IMR-90 (cell line): ENCODE data around the gene SSU72. TPM values are rescaled to one million over a fixed set of nuclear protein-coding genes. Genes with fewer than 3 reads are reported as not detected.

Experiments used
- ATAC-seq: fragments of 200-7000 bp; cut with Tn5 transposase; 2 replicates; pipeline ENCODE4 v1.9.1; 2020; ENCODE audit warnings: low read depth, mild to moderate bottlenecking, moderate library complexity
- BruUV-seq: library from RNA; stranded (reverse); fragments of 400-500 nt; replicated peaks from 2 replicates; lab custom pipeline; 2021; lab: Mats Ljungman, UMichigan
- CTCF ChIA-PET: fragments of 300-600 bp; formaldehyde crosslinking; extraction: SDS; loops from one replicate; lab custom pipeline; 2021; ENCODE audit warnings: antibody characterized with exemption; lab: Yijun Ruan, JAX
- POLR2A ChIA-PET: fragments of 300-600 bp; sonication (Branson Sonifier 250); formaldehyde crosslinking; loops from one replicate; lab custom pipeline; 2022; ENCODE audit warnings: antibody characterized with exemption; ENCODE audit not compliant: unreplicated experiment; lab: Charles Lee
- DNase-seq: peaks from one replicate; pipeline ENCODE4 v3.0.0; 2013
- H2AFZ ChIP-seq: replicated peaks from 2 replicates; pipeline ENCODE3; 2013; ENCODE audit warnings: low read length, mild to moderate bottlenecking; ENCODE audit not compliant: poor library complexity
- H2AK5ac ChIP-seq: 2 replicates; pipeline ENCODE4 v1.6.1; 2013; ENCODE audit warnings: low read depth, low read length, inconsistent platforms
- H2AK9ac ChIP-seq: replicated peaks from 2 replicates; pipeline ENCODE3; 2013; ENCODE audit warnings: mild to moderate bottlenecking, low read depth, low read length, moderate library complexity; ENCODE audit not compliant: poor library complexity
- H2BK120ac ChIP-seq: 2 replicates; pipeline ENCODE4 v1.6.1; 2013; ENCODE audit warnings: low read depth, low read length, inconsistent platforms
- H2BK15ac ChIP-seq: 3 replicates; pipeline ENCODE4 v1.6.1; 2013; ENCODE audit warnings: low read depth, low read length, inconsistent platforms
- H2BK20ac ChIP-seq: 2 replicates; pipeline ENCODE4 v1.6.1; 2013; ENCODE audit warnings: low read depth, mild to moderate bottlenecking, inconsistent platforms, low read length, moderate library complexity
- H2BK5ac ChIP-seq: 2 replicates; pipeline ENCODE4 v1.6.1; 2013; ENCODE audit warnings: mild to moderate bottlenecking, low read depth, low read length, inconsistent platforms; ENCODE audit not compliant: poor library complexity, severe bottlenecking
- H3K14ac ChIP-seq: replicated peaks from 2 replicates; pipeline ENCODE4 v1.6.1; 2013; ENCODE audit warnings: low read depth, low read length, inconsistent platforms
- H3K18ac ChIP-seq: 2 replicates; pipeline ENCODE4 v1.6.1; 2013; ENCODE audit warnings: low read depth, low read length, control low read depth
- H3K23ac ChIP-seq: 2 replicates; pipeline ENCODE4 v1.6.1; 2013; ENCODE audit warnings: low read depth, low read length, inconsistent platforms
- H3K27ac ChIP-seq: 2 replicates; pipeline ENCODE4 v1.5.1; 2013; ENCODE audit warnings: mild to moderate bottlenecking, control low read depth, low read length; ENCODE audit not compliant: insufficient read depth
- H3K27me3 ChIP-seq: 2 replicates; pipeline ENCODE4 v1.6.1; 2013; ENCODE audit warnings: low read length; ENCODE audit not compliant: control insufficient read depth, insufficient read depth
- H3K36me3 ChIP-seq: 2 replicates; pipeline ENCODE4 v1.6.1; 2013; ENCODE audit warnings: low read length, mixed read lengths; ENCODE audit not compliant: control insufficient read depth, insufficient read depth
- H3K4ac ChIP-seq: 2 replicates; pipeline ENCODE4 v1.6.1; 2013; ENCODE audit warnings: low read depth, low read length, inconsistent platforms
- H3K4me1 ChIP-seq: 2 replicates; pipeline ENCODE4 v1.6.1; 2013; ENCODE audit warnings: low read length, mixed read lengths; ENCODE audit not compliant: control insufficient read depth, insufficient read depth
- H3K4me2 ChIP-seq: 2 replicates; pipeline ENCODE4 v1.6.1; 2013; ENCODE audit warnings: low read depth, mild to moderate bottlenecking, control low read depth, low read length, moderate library complexity
- H3K4me3 ChIP-seq: 2 replicates; pipeline ENCODE4 v1.5.1; 2013; ENCODE audit warnings: low read depth, mild to moderate bottlenecking, control low read depth, low read length, moderate library complexity; ENCODE audit not compliant: insufficient read depth
- H3K56ac ChIP-seq: 2 replicates; pipeline ENCODE4 v1.6.1; 2013; ENCODE audit warnings: low read length, inconsistent platforms; ENCODE audit not compliant: insufficient read depth; ENCODE audit errors: extremely low read depth
- H3K79me1 ChIP-seq, 2 experiments: 2 replicates each; pipeline ENCODE4 v1.6.1; 2013; ENCODE audit warnings: low read length in 2 of 2, inconsistent platforms in 1 of 2, low read depth in 1 of 2
- H3K9ac ChIP-seq: 2 replicates; pipeline ENCODE4 v1.6.1; 2013; ENCODE audit warnings: low read depth, low read length, control low read depth
- H3K9me1 ChIP-seq: 2 replicates; pipeline ENCODE4 v1.6.1; 2013; ENCODE audit warnings: low read length, inconsistent platforms; ENCODE audit not compliant: insufficient read depth
- H3K9me3 ChIP-seq: 2 replicates; pipeline ENCODE4 v1.6.1; 2013; ENCODE audit warnings: low read length; ENCODE audit not compliant: control insufficient read depth, insufficient read depth
- H4K20me1 ChIP-seq: 2 replicates; pipeline ENCODE4 v1.6.1; 2013; ENCODE audit warnings: low read length, inconsistent platforms; ENCODE audit not compliant: insufficient read depth
- H4K5ac ChIP-seq: 2 replicates; pipeline ENCODE4 v1.6.1; 2013; ENCODE audit warnings: mild to moderate bottlenecking, low read depth, low read length, control low read depth
- H4K8ac ChIP-seq, 2 experiments: 2 replicates each; pipeline ENCODE4 v1.6.1; 2013; ENCODE audit warnings: low read depth in 2 of 2, low read length in 2 of 2, control low read depth in 1 of 2, inconsistent platforms in 1 of 2
- H4K91ac ChIP-seq: 2 replicates; pipeline ENCODE4 v1.6.1; 2013; ENCODE audit warnings: low read depth, low read length, inconsistent platforms; ENCODE audit not compliant: insufficient read depth
- BHLHE40 ChIP-seq: fragments of 150-350 bp; IDR thresholded peaks from 2 replicates; pipeline ENCODE4 v1.6.1; 2016; ENCODE audit warnings: mild to moderate bottlenecking, low read depth, low read length
- CEBPB ChIP-seq: IDR thresholded peaks from 2 replicates; pipeline ENCODE4 v1.6.1; 2012; ENCODE audit warnings: low read depth, low read length, improper control_type of control experiment
- CHD1 ChIP-seq: IDR thresholded peaks from 2 replicates; pipeline ENCODE4 v1.6.1; 2012; ENCODE audit warnings: low read depth, low read length, improper control_type of control experiment
- FOS ChIP-seq: fragments of 150-350 bp; IDR thresholded peaks from 2 replicates; pipeline ENCODE4 v1.6.1; 2016; ENCODE audit warnings: low read depth, low read length
- MAFK ChIP-seq: IDR thresholded peaks from 2 replicates; pipeline ENCODE4 v1.6.1; 2012; ENCODE audit warnings: low read depth, low read length, improper control_type of control experiment
- MAZ ChIP-seq: IDR thresholded peaks from 2 replicates; pipeline ENCODE4 v1.6.1; 2012; ENCODE audit warnings: low read depth, mild to moderate bottlenecking, low read length, improper control_type of control experiment, moderate library complexity, borderline replicate concordance
- MXI1 ChIP-seq: IDR thresholded peaks from 2 replicates; pipeline ENCODE4 v1.6.1; 2012; ENCODE audit warnings: low read depth, mild to moderate bottlenecking, low read length, moderate library complexity, borderline replicate concordance
- NFE2L2 ChIP-seq: fragments of 150-350 bp; IDR thresholded peaks from 2 replicates; pipeline ENCODE4 v1.6.1; 2016; ENCODE audit warnings: low read depth, mild to moderate bottlenecking, low read length
- POLR2A ChIP-seq: IDR thresholded peaks from 2 replicates; pipeline ENCODE4 v1.6.1; 2012; ENCODE audit warnings: mild to moderate bottlenecking, low read depth, low read length
- RAD21 ChIP-seq: IDR thresholded peaks from 2 replicates; pipeline ENCODE4 v1.6.1; 2012; ENCODE audit warnings: low read length, improper control_type of control experiment
- RCOR1 ChIP-seq: IDR thresholded peaks from 2 replicates; pipeline ENCODE4 v1.6.1; 2012; ENCODE audit warnings: mild to moderate bottlenecking, low read length, improper control_type of control experiment; ENCODE audit not compliant: insufficient replicate concordance
- RFX5 ChIP-seq: IDR thresholded peaks from 2 replicates; pipeline ENCODE4 v1.8.0; 2012; ENCODE audit warnings: low read depth, mild to moderate bottlenecking, low read length, moderate library complexity
- SMC3 ChIP-seq: fragments of 150-350 bp; IDR thresholded peaks from 2 replicates; pipeline ENCODE4 v1.6.1; 2016; ENCODE audit warnings: low read depth, mild to moderate bottlenecking, antibody characterized with exemption, low read length, moderate library complexity
- WGBS, 2 experiments: methylation state at CpG; one replicate each; pipeline versions ENCODE4 v1.1.5 to v1.1.7; 2013; ENCODE audit warnings: missing lambda C conversion rate in 2 of 2; ENCODE audit not compliant: insufficient read length in 1 of 2; ENCODE audit errors: extremely low coverage in 2 of 2; 5-methylcytosine and 5-hydroxymethylcytosine counted together
- dilution Hi-C: fragments of 300-500 bp; cut with HindIII; formaldehyde crosslinking; loops from one replicate; pipeline ENCODE4 v1.14.3; 2018; ENCODE audit warnings: low sequenced_read_pairs; ENCODE audit not compliant: unreplicated experiment
- in situ Hi-C: fragments of 300-500 bp; cut with MboI; formaldehyde crosslinking; loops from 3 replicates; pipeline ENCODE4 v1.14.3; 2019; ENCODE audit warnings: low sequenced_read_pairs, inconsistent platforms, mixed read lengths
- intact Hi-C: fragments of 100-400 bp; cut with micrococcal nuclease; formaldehyde crosslinking; loops from 2 replicates; pipeline ENCODE4 v1.10.0; 2022
- polyA plus RNA-seq, 3 experiments: library from polyadenylated mRNA; depleted of rRNA; stranded (reverse); fragments of >200 nt; gene quantifications; 2 replicates each; pipeline ENCODE4 v1.2.3, GENCODE V29; 2012; ENCODE audit warnings: low replicate concordance in 1 of 3
- total RNA-seq: library from RNA; depleted of rRNA; stranded (reverse); fragments of >200 nt; gene quantifications from 2 replicates; pipeline ENCODE4 v1.2.3, GENCODE V29; 2012
- TF ChIP-seq, protein P1 (sequence below): fragments of 150-350 bp; IDR thresholded peaks from 2 replicates; pipeline ENCODE4 v1.6.1; 2017; ENCODE audit warnings: mild to moderate bottlenecking, antibody characterized with exemption, low read length, low read depth
- TF ChIP-seq, protein P2 (sequence below): conservative IDR thresholded peaks from 2 replicates; pipeline ENCODE4 v1.5.1; 2012; ENCODE audit warnings: mild to moderate bottlenecking, low read depth, low read length, improper control_type of control experiment
- TF ChIP-seq, protein P3 (sequence below): fragments of 150-350 bp; IDR thresholded peaks from 2 replicates; pipeline ENCODE4 v1.6.1; 2016; ENCODE audit warnings: low read depth, mild to moderate bottlenecking, low read length, moderate library complexity, borderline replicate concordance

Gene SSU72
- total and polyA plus RNA-seq, 2 of the 4 experiments (the other 2 are of a cell fraction) = 33.7 to 88.4 TPM

DNA sequence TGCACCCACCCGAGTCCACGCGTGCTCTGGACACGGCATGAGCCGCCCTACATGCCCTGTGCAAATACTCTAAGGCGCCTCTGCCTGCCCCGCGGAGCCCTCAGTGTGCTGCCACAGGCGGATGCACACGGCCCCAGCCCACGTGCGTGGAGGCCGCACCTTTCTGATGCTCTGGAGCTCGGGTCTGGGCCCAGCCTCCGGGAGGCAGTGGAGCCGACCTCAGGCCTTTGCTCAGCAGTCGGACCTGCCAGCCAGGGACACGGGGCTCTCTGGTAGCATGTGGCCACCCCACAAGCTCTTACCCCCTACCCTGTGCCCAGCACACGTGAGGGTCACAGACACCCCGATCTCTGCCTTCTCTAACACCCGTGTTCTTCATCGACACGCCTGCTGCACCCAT lies 36.3 kb downstream of the SSU72 start:
- peak overlapping the region; percentile 42; the same call in 1 of the 2 replicates for H3K4me2 ChIP-seq
- no peak overlapping the region for H2BK20ac ChIP-seq

More for the DNA sequence above, 36.3 kb downstream of the SSU72 start:
- dilution Hi-C loops = no loop called here
- ATAC-seq = no peak
- ChIA-PET CTCF (no interaction called here), POLR2A (no interaction called here)
- intact Hi-C loops = no loop called here
- no peak overlapping the region for H2BK15ac ChIP-seq
- BruUV-seq = no TSS peak
- no peaks in the 10 kb centered on the region for H3K27me3 ChIP-seq
- no peak overlapping the region; the same call in 1 of the 2 replicates for H3K14ac ChIP-seq
- H2AK5ac ChIP-seq = no peak overlapping the region
- H3K56ac ChIP-seq = no peak overlapping the region
- no peak overlapping the region for H3K18ac ChIP-seq
- peaks cover 17% of the 10 kb centered on the region for H3K9me1 ChIP-seq
- H3K9ac ChIP-seq = no peak overlapping the region
- H2AFZ ChIP-seq = peak overlapping the region; percentile 21
- no peak overlapping the region; the same call in 1 of the 2 replicates for H3K23ac ChIP-seq
- no peaks in the 10 kb centered on the region for H3K9me3 ChIP-seq
- H3K4me1 ChIP-seq = peaks cover 14% of the 10 kb centered on the region
- H4K8ac ChIP-seq = no peak overlapping the region
- DNase-seq = no peak
- H2BK5ac ChIP-seq = no peak overlapping the region
- H2BK120ac ChIP-seq = no peak overlapping the region
- in situ Hi-C loops = no loop called here
- peaks cover 38% of the 10 kb centered on the region for H3K36me3 ChIP-seq
- TF ChIP-seq BHLHE40 (no peak), CHD1 (no peak), FOS (no peak), RCOR1 (no peak), POLR2A (no peak), MAFK (no peak), MAZ (no peak), MXI1 (no peak), RFX5 (no peak), SMC3 (no peak), CEBPB (no peak), NFE2L2 (no peak), RAD21 (no peak)
- TF ChIP-seq, protein P1, sequence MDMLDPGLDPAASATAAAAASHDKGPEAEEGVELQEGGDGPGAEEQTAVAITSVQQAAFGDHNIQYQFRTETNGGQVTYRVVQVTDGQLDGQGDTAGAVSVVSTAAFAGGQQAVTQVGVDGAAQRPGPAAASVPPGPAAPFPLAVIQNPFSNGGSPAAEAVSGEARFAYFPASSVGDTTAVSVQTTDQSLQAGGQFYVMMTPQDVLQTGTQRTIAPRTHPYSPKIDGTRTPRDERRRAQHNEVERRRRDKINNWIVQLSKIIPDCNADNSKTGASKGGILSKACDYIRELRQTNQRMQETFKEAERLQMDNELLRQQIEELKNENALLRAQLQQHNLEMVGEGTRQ = no peak
- TF ChIP-seq, protein P2, sequence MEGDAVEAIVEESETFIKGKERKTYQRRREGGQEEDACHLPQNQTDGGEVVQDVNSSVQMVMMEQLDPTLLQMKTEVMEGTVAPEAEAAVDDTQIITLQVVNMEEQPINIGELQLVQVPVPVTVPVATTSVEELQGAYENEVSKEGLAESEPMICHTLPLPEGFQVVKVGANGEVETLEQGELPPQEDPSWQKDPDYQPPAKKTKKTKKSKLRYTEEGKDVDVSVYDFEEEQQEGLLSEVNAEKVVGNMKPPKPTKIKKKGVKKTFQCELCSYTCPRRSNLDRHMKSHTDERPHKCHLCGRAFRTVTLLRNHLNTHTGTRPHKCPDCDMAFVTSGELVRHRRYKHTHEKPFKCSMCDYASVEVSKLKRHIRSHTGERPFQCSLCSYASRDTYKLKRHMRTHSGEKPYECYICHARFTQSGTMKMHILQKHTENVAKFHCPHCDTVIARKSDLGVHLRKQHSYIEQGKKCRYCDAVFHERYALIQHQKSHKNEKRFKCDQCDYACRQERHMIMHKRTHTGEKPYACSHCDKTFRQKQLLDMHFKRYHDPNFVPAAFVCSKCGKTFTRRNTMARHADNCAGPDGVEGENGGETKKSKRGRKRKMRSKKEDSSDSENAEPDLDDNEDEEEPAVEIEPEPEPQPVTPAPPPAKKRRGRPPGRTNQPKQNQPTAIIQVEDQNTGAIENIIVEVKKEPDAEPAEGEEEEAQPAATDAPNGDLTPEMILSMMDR = no peak
- TF ChIP-seq, protein P3, sequence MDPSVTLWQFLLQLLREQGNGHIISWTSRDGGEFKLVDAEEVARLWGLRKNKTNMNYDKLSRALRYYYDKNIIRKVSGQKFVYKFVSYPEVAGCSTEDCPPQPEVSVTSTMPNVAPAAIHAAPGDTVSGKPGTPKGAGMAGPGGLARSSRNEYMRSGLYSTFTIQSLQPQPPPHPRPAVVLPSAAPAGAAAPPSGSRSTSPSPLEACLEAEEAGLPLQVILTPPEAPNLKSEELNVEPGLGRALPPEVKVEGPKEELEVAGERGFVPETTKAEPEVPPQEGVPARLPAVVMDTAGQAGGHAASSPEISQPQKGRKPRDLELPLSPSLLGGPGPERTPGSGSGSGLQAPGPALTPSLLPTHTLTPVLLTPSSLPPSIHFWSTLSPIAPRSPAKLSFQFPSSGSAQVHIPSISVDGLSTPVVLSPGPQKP = no peak
- H4K5ac ChIP-seq = no peak overlapping the region
- H4K91ac ChIP-seq = no peak overlapping the region
- no peak overlapping the region for H3K27ac ChIP-seq
- WGBS, 2 experiments = 94% methylated on average over 13 of the region's 23 CpGs; no CpG with 5 or more reads in 1 of the 2 experiments
- H2AK9ac ChIP-seq = peak overlapping the region; percentile 42
- no peak overlapping the region for H3K4me3 ChIP-seq
- peaks cover 25% of the 10 kb centered on the region for H4K20me1 ChIP-seq
- H3K4ac ChIP-seq = no peak overlapping the region
- peaks cover 10 to 44% of the 10 kb centered on the region in 2 experiments for H3K79me1 ChIP-seq
